IPS-18a (cell line): ENCODE results near the gene S1PR5.

Experiments
- H3K27ac ChIP-seq: one replicate; pipeline ENCODE4 v1.5.1; 2013; ENCODE audit warnings: low read length
- H3K27me3 ChIP-seq: one replicate; pipeline ENCODE4 v1.6.1; 2013; ENCODE audit warnings: mild to moderate bottlenecking, low read length; ENCODE audit not compliant: control insufficient read depth, insufficient read depth
- H3K36me3 ChIP-seq: one replicate; pipeline ENCODE4 v1.6.1; 2013; ENCODE audit warnings: low read depth, low read length; ENCODE audit not compliant: control insufficient read depth
- H3K4me1 ChIP-seq: one replicate; pipeline ENCODE4 v1.6.1; 2013; ENCODE audit warnings: low read depth, low read length; ENCODE audit not compliant: control insufficient read depth
- H3K4me3 ChIP-seq: one replicate; pipeline ENCODE4 v1.5.1; 2013; ENCODE audit warnings: low read length
- H3K9ac ChIP-seq: one replicate; pipeline ENCODE4 v1.6.1; 2013; ENCODE audit warnings: mild to moderate bottlenecking, low read length, moderate library complexity
- H3K9me3 ChIP-seq: one replicate; pipeline ENCODE4 v1.6.1; 2013; ENCODE audit warnings: low read depth, low read length; ENCODE audit not compliant: control insufficient read depth

Gene S1PR5

DNA sequence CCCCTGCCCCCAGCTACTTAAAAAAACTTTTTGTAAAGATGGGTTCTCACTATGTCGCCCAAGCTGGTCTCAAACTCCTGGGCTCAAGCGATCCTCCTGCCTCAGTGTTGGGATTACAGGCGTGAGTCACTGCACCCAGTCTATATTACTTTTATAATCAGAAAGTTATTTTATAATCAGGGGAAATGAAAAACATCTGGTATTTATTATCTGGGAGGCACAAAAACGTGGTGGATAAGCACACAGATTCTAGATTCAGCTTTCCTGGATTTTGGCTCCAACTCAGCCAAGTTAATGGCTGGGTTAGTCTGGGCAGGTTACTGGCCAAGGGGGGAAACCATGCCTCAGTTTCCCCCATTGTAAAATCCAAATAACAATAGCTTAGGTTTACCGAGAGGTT is 38.8 kb downstream of the S1PR5 start:
- Histone ChIP-seq H3K36me3 (no peaks in the 10 kb centered on the region), H3K9ac (no peak overlapping the region), H3K27me3 (peaks cover 18% of the 10 kb centered on the region), H3K27ac (no peak overlapping the region), H3K4me1 (no peaks in the 10 kb centered on the region), H3K9me3 (no peaks in the 10 kb centered on the region), H3K4me3 (no peak overlapping the region)

DNA sequence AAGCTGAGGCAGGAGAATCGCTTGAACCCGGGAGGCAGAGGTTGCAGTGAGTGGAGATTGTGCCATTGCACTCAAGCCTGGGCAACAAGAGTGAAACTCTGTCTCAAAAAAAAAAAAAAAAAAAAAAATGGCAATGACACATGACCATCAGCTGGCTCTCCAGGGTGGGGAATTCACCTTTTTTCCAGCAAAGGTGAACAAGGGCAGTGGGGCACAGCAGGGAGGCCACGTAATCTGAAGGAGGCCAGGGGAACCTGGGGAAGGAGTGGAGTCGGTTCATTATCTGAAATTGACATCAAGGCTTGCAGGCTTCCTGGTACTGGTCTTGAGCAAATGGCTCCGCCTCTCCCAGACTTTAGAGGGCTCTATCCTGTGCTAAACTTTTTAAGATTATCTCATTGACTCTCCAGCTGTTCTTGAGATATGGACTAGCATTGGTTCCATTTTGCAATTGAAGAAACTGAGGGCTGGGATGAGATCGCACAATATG is 42.2 kb downstream of the S1PR5 start:
- no peak overlapping the region for H3K9ac ChIP-seq
- no peaks in the 10 kb centered on the region for H3K36me3 ChIP-seq
- H3K9me3 ChIP-seq, result no peaks in the 10 kb centered on the region
- H3K27me3 ChIP-seq, result peaks cover 15% of the 10 kb centered on the region
- no peaks in the 10 kb centered on the region for H3K4me1 ChIP-seq
- H3K27ac ChIP-seq, result no peak overlapping the region
- no peak overlapping the region for H3K4me3 ChIP-seq

DNA sequence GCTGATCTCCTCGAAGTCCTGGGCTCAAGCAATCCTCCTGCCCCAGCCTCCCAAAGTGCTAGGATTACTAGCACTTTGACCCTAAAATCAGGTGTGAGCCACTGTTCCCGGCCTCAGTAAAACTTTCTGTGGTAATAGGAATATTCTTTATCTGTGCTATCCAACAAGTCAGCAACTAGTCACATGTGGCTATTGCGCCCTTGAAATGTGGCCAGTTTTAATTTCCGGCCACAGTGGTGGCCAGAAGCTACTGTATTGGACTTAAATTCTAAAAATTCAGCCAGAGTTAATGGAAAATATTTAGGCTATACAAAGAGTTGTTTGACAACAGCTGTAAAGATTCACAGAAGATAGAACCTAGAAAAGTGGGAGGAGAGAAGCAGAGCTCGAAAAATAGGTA is 44.1 kb downstream of the S1PR5 start:
- Histone ChIP-seq H3K27me3 (no peaks in the 10 kb centered on the region), H3K9ac (no peak overlapping the region), H3K9me3 (no peaks in the 10 kb centered on the region), H3K4me3 (no peak overlapping the region), H3K36me3 (no peaks in the 10 kb centered on the region), H3K4me1 (no peaks in the 10 kb centered on the region), H3K27ac (no peak overlapping the region)

DNA sequence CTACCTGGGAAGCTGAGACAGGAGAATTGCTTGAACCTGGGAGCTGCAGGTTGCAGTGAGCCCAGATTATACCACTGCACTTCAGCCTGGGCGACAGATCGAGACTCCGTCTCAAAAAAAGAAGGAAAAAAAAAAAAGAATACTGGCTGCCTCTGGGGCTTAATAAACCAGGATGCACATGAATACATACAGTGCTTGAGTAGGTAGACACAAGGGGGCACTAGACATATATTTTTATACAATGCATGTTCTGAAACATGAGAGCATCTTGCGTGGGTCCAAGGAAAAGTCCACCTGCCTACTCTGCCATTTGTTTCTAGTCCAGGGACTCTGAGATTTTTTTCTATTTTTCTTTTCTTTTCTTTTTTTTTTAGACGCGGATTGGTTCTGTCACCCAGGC is 45.3 kb downstream of the S1PR5 start:
- H3K9me3 ChIP-seq, result no peaks in the 10 kb centered on the region
- H3K9ac ChIP-seq, result no peak overlapping the region
- no peaks in the 10 kb centered on the region for H3K36me3 ChIP-seq
- no peaks in the 10 kb centered on the region for H3K4me1 ChIP-seq
- H3K27ac ChIP-seq, result no peak overlapping the region
- no peaks in the 10 kb centered on the region for H3K27me3 ChIP-seq
- no peak overlapping the region for H3K4me3 ChIP-seq

DNA sequence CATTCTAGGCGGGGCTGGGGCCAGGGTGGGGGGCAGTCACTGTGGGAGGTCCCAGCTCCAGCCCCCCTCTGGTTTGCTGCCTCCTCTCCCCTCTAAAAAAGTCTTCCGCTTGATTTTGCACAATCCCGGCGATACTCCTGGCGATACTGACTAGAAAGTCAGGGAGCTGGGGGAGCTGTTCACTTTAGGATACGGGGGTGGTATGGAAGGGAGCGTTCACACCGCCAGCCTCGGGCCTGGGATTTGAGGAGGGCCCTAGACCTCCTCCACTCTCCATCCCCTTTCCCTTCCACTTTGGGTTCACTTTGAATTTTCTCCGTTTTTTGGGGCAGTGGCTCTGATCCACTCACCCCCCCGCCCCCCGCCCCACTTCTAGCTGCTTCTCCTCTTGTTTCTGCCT is 49.1 kb downstream of the S1PR5 start:
- no peaks in the 10 kb centered on the region for H3K36me3 ChIP-seq
- H3K9me3 ChIP-seq, result no peaks in the 10 kb centered on the region
- no peaks in the 10 kb centered on the region for H3K27me3 ChIP-seq
- H3K4me1 ChIP-seq, result no peaks in the 10 kb centered on the region
- H3K9ac ChIP-seq, result no peak overlapping the region
- H3K27ac ChIP-seq, result no peak overlapping the region
- H3K4me3 ChIP-seq, result no peak overlapping the region

DNA sequence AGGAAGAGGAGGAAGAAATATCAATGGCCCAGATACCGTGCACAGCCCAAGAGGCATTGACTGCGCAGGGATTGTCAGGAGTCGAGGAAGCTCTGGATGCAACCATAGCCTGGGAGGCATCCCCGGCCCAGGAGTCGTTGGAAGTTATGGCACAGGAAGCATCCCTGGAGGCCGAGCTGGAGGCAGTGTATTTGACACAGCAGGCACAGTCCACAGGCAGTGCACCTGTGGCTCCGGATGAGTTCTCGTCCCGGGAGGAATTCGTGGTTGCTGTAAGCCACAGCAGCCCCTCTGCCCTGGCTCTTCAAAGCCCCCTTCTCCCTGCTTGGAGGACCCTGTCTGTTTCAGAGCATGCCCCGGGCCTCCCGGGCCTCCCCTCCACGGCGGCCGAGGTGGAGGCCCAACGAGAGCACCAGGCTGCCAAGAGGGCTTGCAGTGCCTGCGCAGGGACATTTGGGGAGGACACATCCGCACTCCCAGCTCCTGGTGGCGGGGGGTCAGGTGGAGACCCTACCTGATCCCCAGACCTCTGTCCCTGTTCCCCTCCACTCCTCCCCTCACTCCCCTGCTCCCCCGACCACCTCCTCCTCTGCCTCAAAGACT is 50.0 kb downstream of the S1PR5 start:
- Histone ChIP-seq H3K36me3 (no peaks in the 10 kb centered on the region), H3K4me3 (no peak overlapping the region), H3K27me3 (peaks cover 8% of the 10 kb centered on the region), H3K9me3 (no peaks in the 10 kb centered on the region), H3K9ac (no peak overlapping the region), H3K27ac (no peak overlapping the region), H3K4me1 (no peaks in the 10 kb centered on the region)

DNA sequence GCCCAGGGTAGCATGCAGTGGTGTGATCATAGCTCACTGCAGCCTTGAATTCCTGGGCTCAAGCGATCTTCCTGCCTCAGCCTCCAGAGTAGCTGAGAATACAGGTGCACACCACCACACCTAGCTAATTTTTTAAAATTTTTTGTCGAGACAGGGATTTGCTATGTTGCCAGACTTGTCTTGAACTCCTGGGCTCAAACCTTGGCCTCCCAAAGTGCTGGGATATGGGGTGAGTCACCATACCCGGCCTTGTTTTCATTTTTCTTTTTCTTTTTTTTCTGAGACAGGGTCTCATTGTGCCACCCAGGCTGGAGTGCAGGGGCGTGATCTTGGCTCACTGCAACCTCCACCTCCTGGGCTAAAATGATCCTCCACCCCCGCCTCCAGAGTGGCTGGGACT is 52.8 kb downstream of the S1PR5 start:
- no peak overlapping the region for H3K9ac ChIP-seq
- peaks cover 8% of the 10 kb centered on the region for H3K27me3 ChIP-seq
- H3K36me3 ChIP-seq, result no peaks in the 10 kb centered on the region
- no peaks in the 10 kb centered on the region for H3K9me3 ChIP-seq
- H3K4me3 ChIP-seq, result no peak overlapping the region
- no peak overlapping the region for H3K27ac ChIP-seq
- H3K4me1 ChIP-seq, result no peaks in the 10 kb centered on the region
